Transverse colon (tissue), 4 donors: ENCODE results near the gene ZKSCAN3. TPM values are rescaled to one million over a fixed set of nuclear protein-coding genes. Genes with fewer than 3 reads are reported as not detected.
"Not testable (repeated sequence)": the region's sequence is repeated elsewhere in the genome, so short reads cannot be mapped to it uniquely, and the experiment has no call there.

Source experiments
- DNase-seq: peaks from one replicate; pipeline ENCODE4 v3.0.0-alpha.2; 2019
- H3K27ac ChIP-seq, 4 donors: fragments of 200-600 bp; sonication (generic); 2 replicates each; pipeline ENCODE4 v1.5.1; 2016 to 2018; ENCODE audit warnings: inconsistent platforms in 4 of 4
- H3K27me3 ChIP-seq: fragments of 200-600 bp; sonication (generic); 2 replicates; pipeline ENCODE4 v1.5.1; 2017; ENCODE audit warnings: inconsistent platforms
- H3K36me3 ChIP-seq, 4 donors: fragments of 200-600 bp; sonication (generic); 2 replicates each; pipeline ENCODE4 v1.5.1; 2017 to 2019; ENCODE audit warnings: inconsistent platforms in 4 of 4
- H3K4me1 ChIP-seq, 4 donors: fragments of 200-600 bp; sonication (generic); 2 replicates each; pipeline ENCODE4 v1.5.1; 2017 to 2020; ENCODE audit warnings: inconsistent platforms in 4 of 4
- H3K4me3 ChIP-seq, 4 donors: fragments of 200-600 bp; sonication (generic); 1 replicate in 1 of 4; 2 replicates in 3 of 4; pipeline versions ENCODE4 v1.5.1 to v1.6.1; 2017 to 2019; ENCODE audit warnings: inconsistent platforms in 4 of 4
- H3K9me3 ChIP-seq, 2 donors: fragments of 200-600 bp; sonication (generic); 2 replicates each; pipeline ENCODE4 v1.5.1; 2017 to 2019; ENCODE audit warnings: inconsistent platforms in 2 of 2
- EP300 ChIP-seq: sonication (generic); formaldehyde crosslinking; IDR thresholded peaks from one replicate; pipeline ENCODE4 v1.6.1; 2017; ENCODE audit warnings: antibody characterized with exemption, low read depth
- POLR2A ChIP-seq: fragments of 450-650 bp; IDR thresholded peaks from one replicate; pipeline ENCODE4 v1.6.1; 2016; ENCODE audit warnings: antibody characterized with exemption, mild to moderate bottlenecking, moderate library complexity
- POLR2AphosphoS5 ChIP-seq, 3 donors: sonication (generic); formaldehyde crosslinking; IDR thresholded peaks; one replicate each; pipeline ENCODE4 v1.6.1; 2016; ENCODE audit warnings: antibody characterized with exemption in 3 of 3
- WGBS, 2 donors: methylation state at CpG; one replicate each; pipeline ENCODE4 v1.1.5; 2018; ENCODE audit warnings: low coverage in 1 of 2; 5-methylcytosine and 5-hydroxymethylcytosine counted together
- in situ Hi-C, 4 donors: fragments of 200-750 bp; cut with MboI; loops; one replicate each; pipeline versions ENCODE4 v1.15.0 to v1.15.1; 2017; ENCODE audit warnings: low sequenced_read_pairs in 3 of 4, low pct_ligation_motif_present in 1 of 4, low pct_unique_long_range_greater_than_20kb in 1 of 4
- intact Hi-C: fragments of 100-400 bp; cut with DNase I; formaldehyde crosslinking; loops from one replicate; pipeline ENCODE4 v1.15.1; 2023; ENCODE audit warnings: low total_unique reads
- total RNA-seq, 4 donors: library from RNA; depleted of rRNA; stranded (reverse); fragments of >200 nt; gene quantifications; one replicate each; pipeline ENCODE4 v1.1.0, GENCODE V29; 2016
- TF ChIP-seq, protein P1 (sequence below), 5 experiments: fragments of 200-600 bp in 3 of 5; fragments of 450-650 bp in 2 of 5; sonication (generic) in 3 of 5; IDR thresholded peaks; 1 replicate in 2 of 5; 2 replicates in 3 of 5; pipeline ENCODE4 v1.5.1; 2016 to 2017; ENCODE audit warnings: antibody characterized with exemption in 5 of 5, inconsistent platforms in 3 of 5, mild to moderate bottlenecking in 2 of 5, moderate library complexity in 1 of 5

Gene ZKSCAN3
- total RNA-seq = 1 to 10 TPM; 1.4 to 5.2 (median 4.3) TPM

DNA sequence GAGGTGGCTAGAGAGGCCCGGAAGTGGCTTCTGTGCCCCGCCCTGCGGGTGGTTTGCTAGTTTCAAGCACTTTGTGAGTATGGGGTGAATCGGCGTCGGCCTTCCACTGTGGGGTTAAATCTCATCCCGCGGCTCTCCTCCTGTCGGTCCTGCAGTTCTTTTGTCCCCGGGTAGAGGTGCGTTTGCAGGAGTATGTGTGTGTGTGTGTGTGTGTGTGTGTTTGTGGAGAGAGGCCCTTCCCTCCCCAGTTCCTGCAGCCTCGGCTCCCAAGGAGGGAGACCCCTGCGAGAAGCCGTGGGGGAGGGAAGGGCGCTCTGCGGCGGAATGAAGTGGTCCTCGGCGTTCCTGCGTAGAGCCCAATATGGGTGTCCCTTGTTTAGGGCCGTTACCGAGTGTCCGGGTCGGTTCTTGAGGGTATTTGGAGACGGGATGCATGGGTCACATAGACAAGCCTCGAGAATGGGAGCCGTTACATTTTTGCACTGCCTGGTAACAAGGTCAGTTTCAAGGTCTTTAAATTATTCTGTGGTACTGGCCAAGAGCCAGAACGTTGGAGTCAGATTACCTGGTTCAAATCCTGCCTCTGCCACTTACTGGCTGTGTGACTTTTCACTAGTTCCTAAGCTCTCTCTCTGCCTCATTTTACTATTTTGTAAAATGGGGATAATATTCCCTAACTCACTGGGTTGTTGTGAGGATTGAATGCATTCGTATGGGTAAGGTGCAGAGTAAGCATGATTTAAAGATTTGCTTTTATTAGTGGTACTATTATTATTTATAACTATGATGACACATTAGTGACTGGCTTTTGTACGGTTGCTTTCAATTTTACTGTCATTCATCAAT lies at the start of gene ZKSCAN3:
Gene ZKSCAN3 (plus strand): TSS at position 56 of the 846 bp plus-strand sequence. CDS start 9,640 bp downstream, outside the sequence.
- 1 to 3% methylated on average over 7 to 28 of the region's 30 CpGs for WGBS, 2 donors
- in situ Hi-C loops = loop anchor here (5.0 to 25.0 kb wide), 7 partner anchors 88 to 1188 kb away; partner anchors contain the start of genes ZKSCAN8 (in 2 of the 4), NKAPL (in 1 of the 4), OR2B2 (in 1 of the 4) and ZKSCAN4 (in 1 of the 4)
- H3K4me3 ChIP-seq = peak within 1 kb of the TSS; percentile 66 to 93 (median 76)
- TF ChIP-seq POLR2AphosphoS5 (IDR thresholded peaks at IDR 0.05) (peak; percentile 36 to 46 (median 36)), POLR2A (peak; percentile 62)
- TF ChIP-seq, protein P1, sequence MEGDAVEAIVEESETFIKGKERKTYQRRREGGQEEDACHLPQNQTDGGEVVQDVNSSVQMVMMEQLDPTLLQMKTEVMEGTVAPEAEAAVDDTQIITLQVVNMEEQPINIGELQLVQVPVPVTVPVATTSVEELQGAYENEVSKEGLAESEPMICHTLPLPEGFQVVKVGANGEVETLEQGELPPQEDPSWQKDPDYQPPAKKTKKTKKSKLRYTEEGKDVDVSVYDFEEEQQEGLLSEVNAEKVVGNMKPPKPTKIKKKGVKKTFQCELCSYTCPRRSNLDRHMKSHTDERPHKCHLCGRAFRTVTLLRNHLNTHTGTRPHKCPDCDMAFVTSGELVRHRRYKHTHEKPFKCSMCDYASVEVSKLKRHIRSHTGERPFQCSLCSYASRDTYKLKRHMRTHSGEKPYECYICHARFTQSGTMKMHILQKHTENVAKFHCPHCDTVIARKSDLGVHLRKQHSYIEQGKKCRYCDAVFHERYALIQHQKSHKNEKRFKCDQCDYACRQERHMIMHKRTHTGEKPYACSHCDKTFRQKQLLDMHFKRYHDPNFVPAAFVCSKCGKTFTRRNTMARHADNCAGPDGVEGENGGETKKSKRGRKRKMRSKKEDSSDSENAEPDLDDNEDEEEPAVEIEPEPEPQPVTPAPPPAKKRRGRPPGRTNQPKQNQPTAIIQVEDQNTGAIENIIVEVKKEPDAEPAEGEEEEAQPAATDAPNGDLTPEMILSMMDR (IDR thresholded peaks at IDR 0.05) = no peak
- peaks cover 13 to 26% (median 19%) of the 10 kb centered on the region in 4 donors for H3K4me1 ChIP-seq
- no peaks in the 10 kb centered on the region for H3K9me3 ChIP-seq
- H3K27me3 ChIP-seq = peaks cover 4% of the 10 kb centered on the region
- intact Hi-C loops = loop anchor here (10.0 kb wide), 1 partner anchor 215 kb away; no protein-coding TSS in a partner anchor
- peak within 1 kb of the TSS; percentile 83 to 89 (median 84) for H3K27ac ChIP-seq
- DNase-seq = peak; percentile 91
- no peaks in the 10 kb centered on the region for H3K36me3 ChIP-seq

GRCh38 chr6:28303570-28303969 lies 46.2 kb upstream of the ZKSCAN3 start:
- DNase-seq = no peak
- in situ Hi-C loops = no loop called here
- Histone ChIP-seq H3K4me3 (no peak overlapping the region), H3K27ac (no peak overlapping the region), H3K27me3 (no peaks in the 10 kb centered on the region), H3K9me3 (peaks cover 4 to 10% of the 10 kb centered on the region in 2 donors), H3K36me3 (no peaks in the 10 kb centered on the region), H3K4me1 (no peaks in the 10 kb centered on the region)
- intact Hi-C loops = no loop called here
- TF ChIP-seq POLR2AphosphoS5 (IDR thresholded peaks at IDR 0.05) (no peak), POLR2A (no peak)
- TF ChIP-seq, protein P1 (IDR thresholded peaks at IDR 0.05) = no peak
- WGBS, 2 donors = 73 to 76% methylated on average over 2 to 3 of the region's 3 CpGs

GRCh38 chr6:28306363-28306762 lies 43.4 kb upstream of the ZKSCAN3 start:
- H3K27me3 ChIP-seq, DNase-seq, H3K27ac ChIP-seq, H3K4me1 ChIP-seq, H3K36me3 ChIP-seq, intact Hi-C loops, H3K4me3 ChIP-seq, in situ Hi-C loops: not testable (repeated sequence)
- H3K9me3 ChIP-seq = peaks cover 4 to 10% of the 10 kb centered on the region in 2 donors

GRCh38 chr6:28311139-28311823 lies 38.5 kb upstream of the ZKSCAN3 start:
- Histone ChIP-seq H3K4me1 (no peaks in the 10 kb centered on the region), H3K4me3 (no peak overlapping the region), H3K36me3 (no peaks in the 10 kb centered on the region), H3K27me3 (no peaks in the 10 kb centered on the region), H3K27ac (no peak overlapping the region), H3K9me3 (peaks cover 3 to 10% of the 10 kb centered on the region in 2 donors)
- intact Hi-C loops = no loop called here
- 70 to 82% methylated on average over 3 to 9 of the region's 9 CpGs for WGBS, 2 donors
- in situ Hi-C loops = no loop called here
- TF ChIP-seq POLR2A (no peak), EP300 (no peak), POLR2AphosphoS5 (IDR thresholded peaks at IDR 0.05) (no peak)
- TF ChIP-seq, protein P1 (IDR thresholded peaks at IDR 0.05) = no peak
- DNase-seq = no peak
